ENCODE data around the gene TIE1.

- TF ChIP-seq CTCF (IDR thresholded peaks at IDR 0.05) (no peak), POLR2A (IDR thresholded peaks at IDR 0.05) (no peak)
These were observed 30.9 kb downstream of the TIE1 start for GRCh38 chr1:43331688-43332087.
